ENCODE results near the gene NUDT22. TPM values are rescaled to one million over a fixed set of nuclear protein-coding genes. Genes with fewer than 3 reads are reported as not detected.

The NUDT22 gene, protein sequence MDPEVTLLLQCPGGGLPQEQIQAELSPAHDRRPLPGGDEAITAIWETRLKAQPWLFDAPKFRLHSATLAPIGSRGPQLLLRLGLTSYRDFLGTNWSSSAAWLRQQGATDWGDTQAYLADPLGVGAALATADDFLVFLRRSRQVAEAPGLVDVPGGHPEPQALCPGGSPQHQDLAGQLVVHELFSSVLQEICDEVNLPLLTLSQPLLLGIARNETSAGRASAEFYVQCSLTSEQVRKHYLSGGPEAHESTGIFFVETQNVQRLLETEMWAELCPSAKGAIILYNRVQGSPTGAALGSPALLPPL
- 74.9 and 110 TPM in 2 replicates for total RNA-seq

DNA sequence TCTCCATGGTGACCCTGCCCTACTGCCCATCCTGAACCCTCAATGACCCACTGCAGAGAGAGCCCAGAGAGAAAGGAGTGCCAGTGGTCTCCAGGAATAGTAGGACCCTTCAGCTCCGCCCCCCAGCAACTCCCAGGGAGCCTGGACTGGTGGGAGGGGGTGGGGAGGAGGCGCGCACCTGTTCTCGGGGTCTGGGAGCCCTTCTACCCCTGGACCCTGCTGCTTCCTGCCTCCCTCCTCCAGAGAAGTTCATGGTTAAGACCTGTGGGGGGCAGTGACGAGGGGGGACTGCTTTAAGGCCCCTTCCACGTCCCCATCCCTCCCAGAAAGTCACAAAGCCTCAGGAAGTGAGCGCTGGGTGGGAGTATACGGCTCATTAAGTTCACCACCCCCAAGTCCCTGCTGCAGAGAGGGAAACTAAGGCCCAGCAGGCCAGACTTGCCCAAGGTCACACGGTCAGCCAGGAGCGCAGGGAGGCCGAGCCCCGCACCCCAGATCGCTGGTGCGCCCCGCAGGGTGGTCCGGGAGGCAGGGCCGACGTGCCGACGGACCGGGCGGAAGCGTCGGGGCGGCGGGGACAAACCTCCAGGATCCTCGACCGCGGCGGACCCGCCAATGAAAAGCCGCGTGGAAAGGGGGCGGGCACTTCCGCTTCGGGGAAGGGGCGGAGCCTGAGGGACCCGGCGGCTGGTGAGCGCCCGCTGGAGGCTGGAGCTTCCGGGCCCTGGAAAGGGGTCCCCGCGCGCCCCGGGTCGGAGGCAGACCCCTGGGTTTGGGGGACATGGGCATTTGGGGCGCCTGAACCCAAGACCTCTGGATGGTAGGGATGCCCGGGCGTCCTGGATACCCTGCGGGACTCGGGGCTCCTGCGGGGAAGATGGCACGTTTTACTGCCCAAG is at the start of gene NUDT22, which contains the start of gene TRPT1:
NUDT22 (plus strand) TSS at position 667 of the 899 bp plus-strand sequence. CDS start 379 bp downstream, outside the sequence.
TRPT1 (minus strand) TSS at position 579 of the 899 bp plus-strand sequence; CDS start at position 253, 326 bp downstream.

GRCh38 chr11:64185693-64186491 is 40.2 kb upstream of the NUDT22 start, which contains the start of gene STIP1:
TSS of gene STIP1 (plus strand) at chr11:64186171. CDS start at chr11:64186262, 91 bp downstream.

GRCh38 chr11:64206457-64207255 is 19.4 kb upstream of the NUDT22 start, which contains the start of gene FERMT3:
TSS of gene FERMT3 (plus strand) at chr11:64206721. CDS start at chr11:64207365, 644 bp downstream.

DNA sequence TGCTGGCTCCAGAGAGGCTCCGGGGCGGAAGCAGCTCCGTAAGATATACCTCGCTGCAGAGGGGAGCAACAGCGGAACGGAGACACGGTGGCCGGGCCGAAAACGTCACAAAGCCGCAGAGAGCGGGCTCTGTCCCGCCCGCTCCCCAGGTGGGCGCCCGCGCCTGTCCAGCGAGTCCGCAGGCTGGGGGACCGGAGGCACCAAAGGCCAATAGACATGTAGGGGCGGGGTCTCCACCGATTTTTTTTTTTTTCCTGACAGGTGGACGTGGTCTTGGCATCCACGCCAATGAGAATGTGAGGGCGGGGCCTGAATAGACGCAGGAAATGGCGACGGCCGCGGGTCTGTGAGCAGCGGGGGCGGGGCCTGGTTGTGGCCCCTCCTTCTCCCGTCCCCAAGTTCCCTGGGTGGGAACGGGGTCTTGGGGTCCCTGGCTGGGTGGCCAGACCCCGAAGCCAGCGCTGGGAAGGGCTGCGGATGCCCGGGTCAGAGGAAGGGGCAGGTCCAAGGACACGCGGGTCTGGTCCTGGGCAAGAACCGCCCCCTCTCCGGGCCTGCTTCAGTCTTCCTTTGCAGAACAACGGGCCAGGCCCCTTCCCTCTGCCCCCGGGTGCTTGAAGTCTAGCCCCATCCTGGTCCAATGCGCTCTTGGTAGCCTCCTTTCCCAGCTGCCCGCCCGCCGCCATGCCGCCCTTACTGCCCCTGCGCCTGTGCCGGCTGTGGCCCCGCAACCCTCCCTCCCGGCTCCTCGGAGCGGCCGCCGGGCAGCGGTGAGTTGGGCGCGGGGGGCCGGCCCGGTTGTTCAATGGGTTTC is 4.3 kb downstream of the NUDT22 start, which contains the start of gene DNAJC4:
DNAJC4 (plus strand) TSS at position 378 of the 814 bp plus-strand sequence; CDS start at position 685, 307 bp downstream.

GRCh38 chr11:64233913-64234586 is 8.0 kb downstream of the NUDT22 start, which contains the start of gene VEGFB:
TSS of gene VEGFB (plus strand) at chr11:64234584. CDS start at chr11:64234834, 250 bp downstream.

DNA sequence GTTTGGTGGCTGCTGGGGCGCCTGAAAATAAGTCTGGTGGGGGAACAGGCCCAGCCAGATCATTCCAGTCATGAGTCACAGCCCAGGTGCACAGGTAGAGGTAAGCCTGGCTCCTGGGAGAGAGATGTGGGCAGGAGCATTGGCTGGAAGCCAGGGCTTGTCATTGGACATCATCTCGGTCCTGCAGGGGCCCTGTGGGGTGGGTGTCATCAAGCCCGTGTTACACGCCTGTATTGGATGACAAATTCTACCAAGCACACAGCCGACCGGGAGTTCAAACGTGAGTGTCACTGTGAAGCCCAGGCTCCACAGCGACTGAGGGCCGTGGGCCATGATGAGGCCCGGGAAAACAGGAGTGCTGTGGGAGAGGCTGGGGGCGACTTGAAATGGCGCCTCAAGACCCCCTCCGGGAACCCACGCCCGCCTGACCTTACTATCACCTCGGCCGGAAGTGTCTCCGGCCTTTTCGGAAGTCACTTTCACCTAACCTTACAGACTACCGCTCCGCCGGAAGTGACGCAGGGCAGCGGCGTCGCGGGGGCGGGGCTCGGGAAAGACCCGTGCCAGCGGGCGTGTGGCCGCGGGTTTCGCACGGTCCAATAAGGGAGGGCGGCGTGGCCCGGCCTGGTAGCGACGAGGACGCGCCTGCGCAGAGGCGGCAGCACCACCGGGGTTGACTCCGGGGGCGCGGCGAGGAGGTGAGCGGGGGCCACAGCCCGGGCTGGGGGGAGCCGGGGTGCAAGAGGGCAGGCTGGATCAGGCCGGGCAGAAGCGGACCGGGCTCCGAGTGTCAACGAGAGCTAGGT is 14.6 kb downstream of the NUDT22 start, which contains the start of gene FKBP2:
FKBP2 (plus strand) TSS at position 661 of the 806 bp plus-strand sequence. CDS start 1,293 bp downstream, outside the sequence.

GRCh38 chr11:64246871-64247728 is 21.0 kb downstream of the NUDT22 start, which contains the start of gene PPP1R14B:
TSS of gene PPP1R14B (minus strand) at chr11:64246943. CDS start at chr11:64246673, 270 bp downstream.

GRCh38 chr11:64251016-64251752 is 25.1 kb downstream of the NUDT22 start, which contains the start of gene PLCB3:
TSS of gene PLCB3 (plus strand) at chr11:64251530. CDS start at chr11:64251650, 120 bp downstream.

Other genes with a start within 250 kb of the NUDT22 start
- 108 and 161 TPM in 2 replicates for gene OTUB1, start 239.8 kb upstream of the NUDT22 start, total RNA-seq
- gene FLRT1, start 190.3 kb upstream of the NUDT22 start, total RNA-seq: not detected in 2 replicates
- 16.9 and 21.0 TPM in 2 replicates for gene MACROD1, start 60.2 kb upstream of the NUDT22 start, total RNA-seq
- gene STIP1, start 40.1 kb upstream of the NUDT22 start, total RNA-seq: 169 and 210 TPM in 2 replicates
- 0.14 TPM in 2 replicates for gene FERMT3, start 19.6 kb upstream of the NUDT22 start, total RNA-seq
- gene TRPT1, start 88 bp upstream of the NUDT22 start, total RNA-seq: 57.4 and 58.1 TPM in 2 replicates
- gene DNAJC4, start 4.3 kb downstream of the NUDT22 start, total RNA-seq: 7.0 and 15.3 TPM in 2 replicates
- 21.6 and 24.8 TPM in 2 replicates for gene VEGFB, start 8.3 kb downstream of the NUDT22 start, total RNA-seq
- 64.6 and 77.1 TPM in 2 replicates for gene FKBP2, start 14.8 kb downstream of the NUDT22 start, total RNA-seq
- 418 and 455 TPM in 2 replicates for gene PPP1R14B, start 20.7 kb downstream of the NUDT22 start, total RNA-seq
- gene PLCB3, start 25.3 kb downstream of the NUDT22 start, total RNA-seq: 58.8 and 64.0 TPM in 2 replicates
- 134 and 141 TPM in 2 replicates for gene BAD, start 58.4 kb downstream of the NUDT22 start, total RNA-seq
- 13.3 and 16.0 TPM in 2 replicates for gene GPR137, start 59.6 kb downstream of the NUDT22 start, total RNA-seq
- gene KCNK4, start 65.0 kb downstream of the NUDT22 start, total RNA-seq: not detected in 2 replicates
- gene CATSPERZ, start 74.1 kb downstream of the NUDT22 start, total RNA-seq: 0.63 TPM in 1 of 2 replicates, not detected in the other
- 74.4 and 87.9 TPM in 2 replicates for gene ESRRA, start 79.2 kb downstream of the NUDT22 start, total RNA-seq
- 407 and 658 TPM in 2 replicates for gene TRMT112, start 91.3 kb downstream of the NUDT22 start, total RNA-seq
- gene PRDX5, start 91.8 kb downstream of the NUDT22 start, total RNA-seq: 455 and 530 TPM in 2 replicates
- 8.7 TPM in 2 replicates for gene CCDC88B, start 113.9 kb downstream of the NUDT22 start, total RNA-seq
- gene RPS6KA4, start 132.9 kb downstream of the NUDT22 start, total RNA-seq: 72.9 and 73.6 TPM in 2 replicates

Data from airway epithelial cell (primary cell).